ENCODE results near the gene TRIM71. TPM values are rescaled to one million over a fixed set of nuclear protein-coding genes. Genes with fewer than 3 reads are reported as not detected.
A peak's percentile ranks its signal among the peaks of the same experiment; 100 is the strongest.

TRIM71 gene
- total and polyA plus RNA-seq, 2 of the 13 experiments (the other 11 are each of a cell fraction or from before 2014, with no cell fraction given): 21.7 to 76.9 TPM

DNA sequence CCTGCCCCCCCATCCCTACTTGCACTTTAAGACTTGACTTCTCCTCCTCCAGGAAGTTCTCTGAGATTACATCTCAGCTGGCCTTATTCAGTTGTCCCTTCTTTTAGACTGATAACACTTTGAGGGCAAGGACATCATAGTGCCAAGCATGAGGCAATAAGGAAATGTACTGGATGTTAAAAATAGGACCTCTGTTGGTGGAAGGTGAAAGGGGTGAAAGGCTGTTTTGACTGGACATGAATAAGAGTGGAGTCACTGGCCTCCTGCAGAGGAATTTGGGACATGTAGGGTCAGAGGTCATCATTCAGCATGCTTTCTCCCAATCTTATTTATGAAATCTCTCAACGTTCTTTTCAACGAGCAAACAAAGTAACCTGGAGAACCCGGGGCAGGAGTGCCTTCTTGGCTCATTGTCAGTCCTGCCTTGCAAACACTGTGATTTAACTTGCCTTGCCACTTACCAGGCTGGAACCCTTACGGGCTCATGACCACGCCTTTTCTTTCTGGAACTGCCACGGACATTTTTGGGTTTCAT lies 38.6 kb downstream of the TRIM71 start (continued):
- TF ChIP-seq JUN (CRISPR knock-in tag; IDR thresholded peaks at IDR 0.05) (no peak), BCL6 (CRISPR knock-in tag; IDR thresholded peaks at IDR 0.05) (peak; percentile 39), KDM5B (CRISPR knock-in tag; IDR thresholded peaks at IDR 0.05; ENCODE audit: borderline replicate concordance) (no peak), HNRNPLL (IDR thresholded peaks at IDR 0.05; ENCODE audit: low read depth, low read length, poor library complexity, severe bottlenecking) (no peak), RARG (CRISPR knock-in tag; IDR thresholded peaks at IDR 0.05; ENCODE audit: low read depth) (no peak), ZNF317 (CRISPR knock-in tag; IDR thresholded peaks at IDR 0.05) (no peak), KMT2B (CRISPR knock-in tag; IDR thresholded peaks at IDR 0.05) (no peak), PHF5A (CRISPR knock-in tag; IDR thresholded peaks at IDR 0.05; ENCODE audit: low read depth, unreplicated experiment) (peak; percentile 13), ELF4 (CRISPR knock-in tag; IDR thresholded peaks at IDR 0.05; ENCODE audit: borderline replicate concordance) (no peak), ZNF589 (CRISPR knock-in tag; conservative IDR thresholded peaks at IDR 0.05) (no peak), MEF2D (CRISPR knock-in tag; IDR thresholded peaks at IDR 0.05) (peak; percentile 23; the same call in 1 of the 2 replicates), CEBPG (CRISPR knock-in tag; IDR thresholded peaks at IDR 0.05) (0 out of 2 replicates have a peak, but pooled peaks have one; percentile 37), ZSCAN9 (CRISPR knock-in tag; IDR thresholded peaks at IDR 0.05; ENCODE audit: borderline replicate concordance) (no peak), AKNA (CRISPR knock-in tag; IDR thresholded peaks at IDR 0.05; ENCODE audit: borderline replicate concordance) (no peak), ARID4A (CRISPR knock-in tag; IDR thresholded peaks at IDR 0.05; ENCODE audit: borderline replicate concordance) (0 out of 2 replicates have a peak, but pooled peaks have one; percentile 25)
- TF ChIP-seq, protein P1, sequence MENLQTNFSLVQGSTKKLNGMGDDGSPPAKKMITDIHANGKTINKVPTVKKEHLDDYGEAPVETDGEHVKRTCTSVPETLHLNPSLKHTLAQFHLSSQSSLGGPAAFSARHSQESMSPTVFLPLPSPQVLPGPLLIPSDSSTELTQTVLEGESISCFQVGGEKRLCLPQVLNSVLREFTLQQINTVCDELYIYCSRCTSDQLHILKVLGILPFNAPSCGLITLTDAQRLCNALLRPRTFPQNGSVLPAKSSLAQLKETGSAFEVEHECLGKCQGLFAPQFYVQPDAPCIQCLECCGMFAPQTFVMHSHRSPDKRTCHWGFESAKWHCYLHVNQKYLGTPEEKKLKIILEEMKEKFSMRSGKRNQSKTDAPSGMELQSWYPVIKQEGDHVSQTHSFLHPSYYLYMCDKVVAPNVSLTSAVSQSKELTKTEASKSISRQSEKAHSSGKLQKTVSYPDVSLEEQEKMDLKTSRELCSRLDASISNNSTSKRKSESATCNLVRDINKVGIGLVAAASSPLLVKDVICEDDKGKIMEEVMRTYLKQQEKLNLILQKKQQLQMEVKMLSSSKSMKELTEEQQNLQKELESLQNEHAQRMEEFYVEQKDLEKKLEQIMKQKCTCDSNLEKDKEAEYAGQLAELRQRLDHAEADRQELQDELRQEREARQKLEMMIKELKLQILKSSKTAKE (CRISPR knock-in tag; IDR thresholded peaks at IDR 0.05; ENCODE audit: borderline replicate concordance): peak; percentile 41; the same call in 1 of the 2 replicates

Measured in HepG2 (cell line).